HuH-7 (cell line): Measurements from ENCODE around the gene CAB39.
"Not testable (repeated sequence)": the region's sequence is repeated elsewhere in the genome, so short reads cannot be mapped to it uniquely, and the experiment has no call there.

Experiments used
- DNase-seq: peaks from one replicate; pipeline ENCODE4 v3.0.0; 2011; ENCODE audit warnings: low spot score

The CAB39 gene

DNA sequence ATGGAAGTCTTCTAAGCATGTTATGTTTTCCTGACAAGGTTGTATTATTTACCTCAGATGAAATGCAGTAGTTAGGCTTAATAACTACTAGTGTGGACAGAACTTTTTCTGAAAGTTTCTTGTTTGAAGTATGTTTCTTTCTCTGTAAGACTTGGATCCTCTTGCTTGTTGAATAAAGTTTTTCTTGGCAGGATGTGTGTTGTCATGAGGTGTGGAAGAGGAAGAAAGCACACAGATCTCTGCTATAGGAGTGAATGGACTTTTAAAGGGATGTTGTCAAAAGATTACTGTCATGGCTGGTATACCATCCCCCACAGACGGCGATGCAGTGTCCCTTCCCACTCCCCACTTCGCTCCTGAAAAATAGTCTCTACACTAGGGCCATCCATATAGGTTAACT lies 2.6 kb downstream of the CAB39 start:
- DNase-seq, result no peak

DNA sequence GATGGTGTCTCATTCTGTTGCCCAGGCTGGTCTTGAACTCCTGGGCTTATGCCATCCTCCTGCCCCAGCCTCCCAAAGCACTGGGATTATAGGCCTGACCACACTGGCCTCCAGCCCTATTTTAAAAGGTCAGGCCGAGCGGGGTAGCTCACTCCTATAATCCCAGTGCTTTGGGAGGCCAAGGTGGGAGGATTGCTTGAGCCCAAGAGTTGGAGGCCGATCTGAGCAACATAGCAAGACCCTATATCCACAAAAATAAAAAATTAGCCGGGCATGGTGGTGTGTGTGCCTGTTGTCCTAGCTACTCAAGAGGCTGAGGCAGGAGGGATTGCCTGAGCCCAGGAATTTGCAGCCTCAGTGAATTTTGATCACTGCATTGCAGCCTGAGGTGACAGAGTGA lies 3.9 kb downstream of the CAB39 start:
- DNase-seq, result no peak

DNA sequence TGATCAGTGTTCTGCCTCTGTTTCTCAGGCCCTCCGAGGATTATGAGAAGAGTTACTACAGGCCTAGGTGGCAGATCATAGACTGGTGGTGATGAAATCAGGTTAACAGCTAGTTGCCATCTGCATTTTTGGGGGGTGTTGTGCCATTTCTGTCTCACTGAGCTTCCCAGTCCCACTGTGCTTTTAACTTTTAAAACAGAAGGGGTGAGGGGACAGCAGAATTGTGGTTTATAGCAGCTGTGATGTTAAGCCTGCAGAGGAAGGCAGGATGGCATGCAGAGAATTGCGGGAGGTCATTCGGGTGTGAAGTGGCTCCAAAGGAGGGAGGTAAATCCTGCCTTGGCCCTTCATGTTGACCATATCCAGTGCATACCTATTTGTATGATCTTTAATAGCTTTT lies 5.0 kb downstream of the CAB39 start:
- no peak for DNase-seq

DNA sequence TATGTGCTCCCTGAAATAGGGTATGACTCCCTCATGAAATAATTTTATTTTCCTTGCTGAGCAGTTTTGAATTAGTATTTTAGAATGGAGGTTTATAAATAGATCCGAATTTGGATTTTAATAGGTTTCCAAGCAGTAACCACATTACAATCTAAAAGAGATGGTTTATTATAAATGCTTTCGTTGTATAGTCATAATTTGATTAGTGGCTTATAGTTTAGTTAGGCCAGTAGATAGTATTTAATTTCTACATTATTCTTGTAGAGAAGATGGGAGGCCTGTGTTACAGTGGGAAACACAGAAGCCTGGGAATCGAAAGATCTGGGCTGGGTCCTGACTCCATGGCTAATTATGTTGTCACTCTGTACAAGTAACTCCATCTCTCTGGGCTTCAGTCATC lies 6.7 kb downstream of the CAB39 start:
- DNase-seq, result no peak

DNA sequence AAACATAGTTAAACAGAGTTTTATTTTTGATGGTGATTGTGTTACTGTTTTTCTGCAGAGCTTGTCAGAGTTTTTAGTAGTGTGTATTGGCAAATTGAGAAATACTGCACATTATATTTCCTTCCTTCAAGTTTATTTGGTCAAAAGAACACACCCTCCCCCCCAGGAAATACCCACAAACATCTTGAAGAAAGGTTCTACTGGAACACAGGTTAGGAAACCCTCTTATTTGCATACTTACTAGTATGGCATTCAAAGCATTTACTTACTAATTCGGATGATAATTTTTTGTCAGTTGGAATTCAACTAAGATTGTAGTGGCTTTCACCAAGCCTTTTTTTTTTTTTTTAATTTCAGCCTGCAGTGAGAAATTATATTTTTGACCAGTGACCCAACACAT lies 9.1 kb downstream of the CAB39 start:
- no peak for DNase-seq

DNA sequence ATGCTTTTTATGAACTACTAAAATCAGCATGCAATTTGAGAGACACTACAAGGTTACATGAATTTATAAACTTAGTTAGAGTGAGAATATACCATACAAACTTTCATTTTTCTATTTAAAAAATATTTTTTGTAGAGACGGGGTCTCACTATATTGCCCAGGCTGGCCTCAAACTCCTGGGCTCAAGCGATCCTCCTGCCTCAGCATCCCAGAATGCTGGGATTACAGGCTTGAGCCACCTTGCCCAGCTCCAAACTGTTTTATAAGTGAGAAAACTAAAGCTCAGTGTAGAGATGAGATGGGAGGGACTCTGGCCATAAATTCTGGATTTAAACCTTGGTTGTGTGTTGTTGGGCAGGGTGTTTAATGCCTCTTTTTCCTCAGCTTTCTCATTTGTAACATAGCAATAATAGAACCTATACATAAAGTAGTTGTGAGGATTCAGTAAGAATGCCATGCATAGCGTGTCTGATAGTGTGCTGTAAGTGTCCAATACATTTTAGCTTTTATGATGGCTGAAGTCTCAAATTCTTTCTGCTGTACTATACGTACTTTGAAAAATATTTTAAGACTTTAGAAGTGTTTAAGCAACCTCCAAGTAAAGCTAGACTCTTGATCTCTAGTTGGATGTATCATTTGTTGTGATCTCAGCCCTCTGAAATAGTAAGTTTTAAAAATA lies 9.7 kb downstream of the CAB39 start:
- no peak for DNase-seq

DNA sequence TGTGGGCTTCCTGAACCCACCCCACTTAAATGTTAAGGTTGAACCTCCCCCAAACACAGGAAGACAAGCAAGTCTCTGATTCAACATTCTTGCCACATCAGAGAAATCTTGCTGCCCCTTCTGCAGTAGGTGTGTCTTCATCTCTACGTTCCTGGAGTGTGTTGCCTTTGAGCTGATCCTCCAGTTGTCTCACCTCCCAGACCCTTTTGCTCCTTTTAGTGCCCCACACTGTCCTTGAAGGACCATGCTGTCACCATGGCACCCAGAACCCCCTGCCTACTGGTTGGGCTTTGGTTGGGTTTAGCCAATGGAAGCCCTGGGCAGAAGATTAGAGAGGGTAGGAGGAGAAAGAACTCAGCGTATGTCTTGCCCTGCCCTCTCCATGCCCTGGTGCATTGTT lies 10.7 kb downstream of the CAB39 start:
- DNase-seq, result no peak

DNA sequence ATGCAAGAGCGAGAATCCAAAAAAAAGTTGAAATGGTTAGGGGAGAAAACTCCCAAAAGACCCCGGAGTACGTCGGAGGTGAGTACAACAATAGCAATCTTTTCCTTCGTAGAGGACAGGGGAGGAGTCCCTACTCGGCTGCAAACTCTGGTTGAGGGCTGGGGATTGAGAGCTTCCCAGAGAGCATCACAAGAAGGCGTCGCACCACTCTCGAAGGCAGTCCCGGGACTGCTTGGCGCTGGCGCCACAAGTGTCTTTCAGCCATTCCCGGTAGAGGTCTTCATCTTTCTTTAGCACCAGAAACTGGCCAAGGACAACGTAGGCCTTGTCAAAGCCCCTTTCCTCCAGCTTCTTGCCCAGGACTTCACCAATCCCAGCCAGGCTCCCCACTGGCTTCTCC lies 12.3 kb downstream of the CAB39 start:
- DNase-seq, result not testable (repeated sequence)

DNA sequence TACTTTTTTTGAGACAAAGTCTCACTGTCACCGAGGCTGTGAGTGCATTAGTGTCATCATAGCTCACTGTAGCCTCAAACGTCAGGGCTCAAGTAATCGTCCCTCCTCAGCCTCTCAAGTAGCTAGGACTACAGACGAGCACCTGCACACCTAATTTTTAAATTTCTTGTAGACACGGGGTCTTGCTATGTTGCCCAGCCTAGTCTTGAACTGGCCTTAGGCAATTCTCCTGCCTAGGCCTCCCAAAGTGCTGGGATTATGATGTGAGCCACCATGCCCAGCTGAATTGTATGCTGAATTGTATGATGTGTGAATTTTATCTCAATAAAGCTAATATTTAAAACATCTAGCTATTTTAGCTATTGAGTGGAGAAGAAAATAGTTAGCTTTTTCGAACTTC lies 18.9 kb downstream of the CAB39 start:
- DNase-seq, result no peak

DNA sequence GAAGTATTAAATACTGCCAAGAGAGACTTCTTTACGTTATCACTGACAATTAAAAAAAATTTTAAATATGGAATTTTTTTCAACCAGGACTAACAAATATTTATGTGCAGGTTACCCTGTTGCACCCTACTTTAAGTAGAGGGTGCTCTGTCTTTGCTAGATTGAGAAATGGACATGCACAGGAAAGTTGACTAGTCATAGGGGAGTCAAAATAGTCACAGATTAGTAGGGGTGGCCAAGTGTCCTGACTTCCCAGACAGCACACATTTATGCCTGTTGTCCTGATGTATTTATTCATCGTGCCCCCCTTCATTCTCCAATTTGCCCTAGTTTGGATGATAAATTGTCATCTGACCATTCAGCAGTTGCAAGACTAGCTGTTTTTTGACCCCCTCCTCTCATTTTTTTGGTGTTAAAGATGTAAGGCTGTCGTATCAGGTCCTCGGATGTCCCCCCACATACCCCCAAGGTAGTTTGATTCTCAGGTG lies 20.3 kb downstream of the CAB39 start:
- no peak for DNase-seq

DNA sequence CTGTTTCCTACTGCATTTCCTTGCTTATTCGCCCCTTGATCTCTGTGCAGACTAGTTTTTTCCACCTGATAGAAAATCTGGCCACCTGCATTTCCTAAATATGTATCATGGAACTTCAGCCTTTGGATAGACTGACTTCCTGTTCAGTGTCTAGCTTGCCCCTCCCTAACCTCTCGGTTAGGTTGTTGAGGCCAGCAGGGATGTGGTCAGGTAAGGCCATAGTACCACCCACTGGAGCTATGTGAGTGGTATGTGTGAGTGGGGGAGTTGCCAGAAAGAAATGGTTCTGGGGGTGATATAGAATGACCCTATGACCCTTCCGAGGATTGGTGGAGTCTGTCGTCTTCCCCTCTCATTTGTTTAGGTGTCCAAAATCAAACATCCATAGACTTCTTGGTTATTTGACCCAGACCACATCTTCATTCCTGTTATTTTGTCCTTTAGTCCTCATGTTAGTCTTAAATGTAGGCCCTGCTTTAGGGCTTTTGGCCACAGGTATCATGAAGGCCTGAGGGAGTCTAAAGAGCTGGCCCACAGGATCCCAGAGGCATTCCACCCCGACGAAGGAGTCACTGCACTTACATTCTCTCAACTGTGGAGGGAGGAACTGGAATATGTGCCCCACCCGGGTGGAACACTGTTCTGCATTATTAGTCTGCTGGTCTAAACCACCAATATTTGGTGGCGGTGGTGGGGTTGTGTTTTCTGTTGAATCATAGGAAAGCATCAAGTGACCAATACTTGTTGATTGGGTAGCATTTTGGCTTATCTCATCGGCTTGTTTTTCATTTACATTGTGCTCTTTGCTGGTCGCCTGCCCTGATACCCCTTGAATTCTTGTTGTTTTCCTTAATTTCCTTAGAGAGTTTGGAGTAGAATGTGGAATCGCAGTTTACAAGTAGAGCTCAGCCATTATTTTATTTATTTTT lies 21.9 kb downstream of the CAB39 start:
- no peak for DNase-seq

DNA sequence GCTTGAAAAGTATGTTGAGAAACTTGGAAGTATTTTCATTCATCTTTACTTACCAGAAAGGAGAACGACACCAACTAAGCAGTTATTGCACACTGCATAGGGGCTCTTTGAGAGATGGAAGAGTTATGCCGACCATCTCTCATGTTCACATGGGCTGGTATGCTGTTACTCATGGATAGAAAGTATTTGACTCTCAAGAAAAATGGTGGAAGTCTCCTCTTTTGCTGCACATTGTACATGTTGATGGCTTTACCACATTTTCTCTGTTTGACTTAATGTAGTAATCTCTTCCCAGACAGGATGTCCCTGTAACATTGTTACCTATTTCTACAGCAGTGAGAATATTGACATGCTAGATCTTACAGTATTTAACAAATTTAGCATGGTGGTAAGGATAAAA lies 23.2 kb downstream of the CAB39 start:
- no peak for DNase-seq

DNA sequence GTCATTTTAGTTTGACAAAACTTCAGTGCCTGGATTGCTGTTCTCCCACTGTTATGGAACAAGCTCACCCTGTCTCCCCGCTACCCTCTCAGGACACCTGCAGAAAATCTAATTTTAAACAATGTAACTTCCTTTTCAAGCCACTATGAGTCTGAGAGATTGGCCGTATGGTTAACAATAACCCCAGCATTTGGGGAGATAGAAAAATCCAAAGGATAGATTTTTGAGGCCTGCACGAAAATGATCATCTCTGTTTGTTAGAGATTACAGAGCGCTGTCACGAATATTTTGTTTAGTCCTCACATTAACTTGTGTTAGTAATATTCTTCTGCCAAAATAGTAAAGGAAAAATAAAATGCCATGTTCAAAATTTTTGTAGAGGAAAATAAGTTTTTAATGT lies 24.7 kb downstream of the CAB39 start:
- no peak for DNase-seq

DNA sequence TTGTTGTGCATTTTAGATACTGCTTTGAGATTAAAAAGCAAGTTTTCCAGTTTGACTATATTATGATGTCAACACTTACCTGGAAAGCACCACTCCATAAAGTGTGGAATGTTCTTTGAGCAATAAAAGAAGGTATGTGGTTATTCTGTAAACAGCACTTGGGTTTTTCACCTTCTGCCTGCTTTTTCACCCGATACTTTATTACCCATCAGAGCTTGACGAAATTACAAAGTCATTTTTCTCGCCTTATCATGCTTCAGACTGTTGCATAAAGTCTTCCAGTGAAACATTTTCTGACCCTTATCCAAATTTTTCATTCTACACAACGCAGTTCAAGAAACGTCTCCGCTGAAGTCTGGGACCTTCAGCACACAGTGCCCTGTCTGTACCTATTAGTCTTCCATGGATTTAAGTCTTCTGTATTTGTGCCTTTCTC lies 25.2 kb downstream of the CAB39 start:
- peak; percentile 32 for DNase-seq

DNA sequence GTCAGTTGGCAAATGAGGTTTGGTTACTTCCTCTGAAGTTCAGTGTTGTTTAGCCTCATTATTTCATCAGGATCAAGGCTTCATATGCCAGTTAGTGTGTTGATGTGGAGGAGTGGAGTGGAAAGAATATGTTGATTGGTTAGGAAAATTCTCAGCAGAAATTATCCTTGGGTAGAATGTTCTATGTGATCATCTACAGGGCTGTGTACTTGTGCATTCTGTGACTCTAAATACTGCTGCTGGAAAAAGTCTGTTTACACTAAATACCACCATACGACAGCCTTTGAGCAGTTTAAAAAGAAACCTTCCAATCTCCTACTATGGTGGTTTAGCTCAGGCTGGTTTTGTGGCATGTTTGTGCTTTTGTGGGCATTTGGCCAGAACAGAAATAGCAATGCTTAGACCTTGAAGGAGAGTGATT lies 25.8 kb downstream of the CAB39 start:
- DNase-seq, result no peak

DNA sequence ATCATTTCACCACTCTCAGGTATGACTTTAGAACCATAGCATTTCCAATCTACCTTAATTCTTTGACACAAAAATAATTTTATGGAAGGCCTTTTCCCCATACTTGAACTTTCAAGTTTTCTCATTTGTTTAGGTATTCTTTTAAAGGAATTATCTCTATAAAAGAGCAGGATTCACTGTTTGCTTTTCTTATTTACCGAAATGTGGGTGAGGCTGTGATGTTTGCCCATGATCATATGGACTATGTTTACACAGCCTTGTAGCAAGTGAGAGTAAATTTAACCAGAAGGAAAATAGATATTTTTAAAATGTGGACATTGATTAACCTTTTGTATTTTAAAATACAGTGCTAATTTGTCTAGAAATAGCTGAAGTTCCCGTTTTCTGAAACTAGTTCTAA lies 26.3 kb downstream of the CAB39 start:
- no peak for DNase-seq

DNA sequence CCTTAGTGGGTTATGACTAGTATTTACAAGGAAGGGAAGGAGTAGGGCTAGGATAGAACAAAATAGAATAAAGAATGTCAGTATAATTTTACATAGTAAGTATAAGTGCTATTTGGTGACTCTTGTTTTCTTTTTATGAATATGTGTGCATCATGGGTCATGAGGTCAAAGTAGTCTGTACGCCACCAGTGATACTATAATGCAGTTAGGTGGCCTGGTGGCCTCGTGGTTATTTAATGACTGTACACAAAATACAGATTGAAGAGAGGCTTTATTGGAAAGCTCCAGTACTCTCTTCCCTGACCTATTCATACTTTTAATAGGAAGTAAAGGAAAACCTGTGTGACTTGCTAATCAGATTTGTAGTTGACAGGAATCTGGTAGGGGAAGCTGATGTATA lies 27.3 kb downstream of the CAB39 start:
- DNase-seq, result no peak

DNA sequence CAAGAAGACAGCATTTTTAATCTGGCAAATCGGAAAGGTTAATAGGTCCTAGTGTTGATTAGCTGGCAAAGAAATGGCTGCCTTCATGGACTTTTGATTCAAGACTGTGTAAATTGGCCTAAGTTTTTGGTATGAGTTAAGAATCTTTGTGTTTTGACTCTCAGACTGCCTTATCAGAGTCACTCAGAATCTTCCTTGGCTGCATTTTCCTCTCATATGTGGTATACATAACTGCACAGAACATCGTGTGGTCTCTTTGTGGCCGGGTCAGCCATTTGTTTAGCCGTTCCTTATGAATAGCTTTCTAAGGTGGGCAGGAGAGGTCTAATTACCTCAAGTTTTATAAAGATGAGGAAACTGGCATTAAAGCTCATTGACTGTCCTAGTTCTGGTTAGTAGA lies 30.1 kb downstream of the CAB39 start:
- no peak for DNase-seq

DNA sequence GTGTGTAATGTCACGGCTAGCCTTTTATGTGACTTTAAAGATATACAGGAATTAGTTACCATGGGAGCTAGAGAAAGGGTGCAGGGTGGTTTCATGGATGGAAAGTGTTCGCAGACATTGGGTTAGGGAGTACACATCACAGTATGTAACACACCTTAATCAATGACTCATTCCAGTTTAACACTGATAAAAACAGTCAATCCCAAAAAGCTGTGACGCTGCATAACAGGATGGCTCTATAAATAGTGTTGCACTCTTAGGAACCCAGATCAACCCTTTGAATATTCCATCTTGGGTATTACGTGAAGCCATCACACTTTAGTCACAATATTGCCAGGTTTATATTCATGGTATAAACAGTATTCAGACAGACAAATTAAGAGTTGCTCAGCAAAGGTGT lies 33.6 kb downstream of the CAB39 start:
- no peak for DNase-seq

DNA sequence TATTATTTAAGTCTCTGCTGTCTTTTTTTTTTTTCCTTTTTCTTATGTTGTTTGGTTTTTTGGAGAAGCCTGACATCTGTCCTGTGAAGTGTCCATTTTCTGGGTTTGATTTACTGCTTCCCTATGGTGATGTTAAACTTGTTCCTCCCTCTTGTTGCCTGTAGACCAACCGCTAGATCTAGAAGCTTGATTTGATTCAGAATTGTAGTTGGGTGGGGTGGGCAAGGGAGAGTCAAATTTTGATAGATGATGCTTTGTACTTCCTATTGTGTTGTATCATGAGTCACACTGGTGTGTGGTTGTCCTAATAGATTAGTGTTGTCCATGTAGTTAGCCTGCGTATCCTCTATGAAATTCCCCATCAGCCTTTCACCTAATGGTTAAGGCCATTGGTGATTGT lies 35.4 kb downstream of the CAB39 start:
- no peak for DNase-seq

DNA sequence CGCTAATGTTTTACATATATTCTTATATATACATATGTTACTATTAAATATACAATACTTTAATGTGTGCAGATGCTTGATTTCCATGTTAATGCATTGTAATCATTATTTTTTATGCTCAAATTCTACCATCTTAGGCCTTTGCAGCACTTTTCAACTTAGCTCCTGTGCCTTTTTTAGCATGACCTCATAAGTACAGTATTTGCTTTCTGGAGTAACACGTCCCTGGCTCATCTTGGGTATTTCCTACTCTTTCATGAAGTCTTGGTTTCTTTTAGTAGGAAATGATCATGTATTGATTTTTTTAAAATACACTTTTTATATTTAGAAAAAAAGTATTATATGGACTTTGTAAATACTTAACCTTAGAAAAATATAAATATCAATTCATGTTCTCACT lies 36.5 kb downstream of the CAB39 start:
- no peak for DNase-seq

DNA sequence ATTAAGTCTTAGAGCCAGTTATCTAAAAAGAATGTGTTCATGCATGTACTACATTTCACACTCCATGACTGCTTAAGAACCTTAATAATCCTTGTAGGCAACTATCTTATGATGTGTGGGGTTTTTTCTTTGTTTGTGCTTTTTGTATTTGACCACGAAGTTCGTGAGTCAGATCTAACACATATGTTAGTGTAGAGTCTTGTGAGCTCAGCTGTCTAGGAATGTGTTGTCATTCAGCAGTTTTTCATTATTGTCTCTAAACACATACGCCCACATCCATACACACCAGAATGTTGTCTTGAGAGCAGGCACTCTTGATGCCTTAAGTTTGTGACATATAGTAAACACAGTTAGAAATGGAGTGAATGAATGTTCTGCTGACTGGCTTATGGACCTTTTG lies 38.4 kb downstream of the CAB39 start:
- DNase-seq, result no peak

DNA sequence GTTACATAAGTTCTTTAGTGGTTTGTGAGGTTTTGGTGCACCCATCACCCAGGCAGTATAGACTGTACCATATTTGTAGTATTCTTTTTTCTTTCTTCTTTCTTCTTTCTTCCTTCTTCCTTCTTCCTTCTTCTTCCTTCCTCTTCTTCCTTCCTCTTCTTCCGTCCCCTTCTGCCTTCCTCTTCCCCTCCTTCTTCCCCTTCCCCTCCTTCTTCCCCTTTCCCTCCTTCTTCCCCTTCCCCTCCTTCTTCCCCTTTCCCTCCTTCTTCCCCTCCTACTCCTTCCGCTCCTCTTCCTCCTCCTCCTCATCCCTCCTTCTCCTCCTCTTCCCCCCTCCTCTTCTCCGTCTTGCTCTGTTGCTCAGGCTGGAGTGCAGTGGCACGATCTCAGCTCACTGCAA lies 41.6 kb downstream of the CAB39 start:
- no peak for DNase-seq
